ENCODE data around the gene CWC15.

The CWC15 gene

DNA sequence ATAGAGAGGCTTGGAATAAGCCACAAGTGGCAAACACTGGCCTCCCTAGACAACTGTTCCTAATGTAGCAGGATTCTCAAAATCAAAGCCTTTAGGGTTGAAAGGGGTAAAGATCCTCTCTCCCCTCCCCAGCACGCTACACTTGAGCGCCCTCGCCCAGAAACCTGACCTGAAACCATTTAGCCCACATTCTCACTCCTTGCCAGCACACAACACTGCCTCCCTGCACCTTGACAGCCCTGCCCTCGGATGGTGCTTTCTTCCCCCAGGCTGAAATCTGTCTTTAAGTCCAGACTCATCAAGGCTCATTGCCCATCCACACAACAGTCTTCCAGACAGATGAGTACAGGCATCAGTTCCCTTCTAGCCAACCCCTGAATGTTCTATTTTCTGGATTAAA is 26.5 kb downstream of the CWC15 start:
- H3K27me3 ChIP-seq (ENCODE audit: insufficient read depth, low read length, poor library complexity, severe bottlenecking) = no peaks in the 10 kb centered on the region
- no peaks in the 10 kb centered on the region for H3K4me1 ChIP-seq (ENCODE audit: insufficient read depth, low read length, poor library complexity, severe bottlenecking)
- H3K9me2 ChIP-seq (replicated peaks; ENCODE audit: low read depth, low read length) = no peaks in the 10 kb centered on the region
- no peaks in the 10 kb centered on the region for H3K9me3 ChIP-seq (ENCODE audit: insufficient read depth, low read depth, low read length)
- H3K79me2 ChIP-seq (ENCODE audit: insufficient read depth, low read length) = no peaks in the 10 kb centered on the region
- H3K4me2 ChIP-seq (ENCODE audit: low read depth, low read length, poor library complexity, severe bottlenecking) = no peak overlapping the region
- H3F3A ChIP-seq (ENCODE audit: low read depth) = no peaks in the 10 kb centered on the region
- no peak overlapping the region for H3K9ac ChIP-seq (ENCODE audit: low read depth, low read length, poor library complexity, severe bottlenecking)
- no peaks in the 10 kb centered on the region for H3K36me3 ChIP-seq (ENCODE audit: insufficient read depth, low read length)
- H2AFZ ChIP-seq (ENCODE audit: low read length) = no peak overlapping the region
- H4K20me1 ChIP-seq (ENCODE audit: insufficient read depth, low read length, poor library complexity, severe bottlenecking) = no peaks in the 10 kb centered on the region
- TF ChIP-seq CTCF (conservative IDR thresholded peaks at IDR 0.05; ENCODE audit: low read length) (no peak), EZH2phosphoT487 (IDR thresholded peaks at IDR 0.05; ENCODE audit: borderline replicate concordance) (no peak)
- H3K4me3 ChIP-seq (ENCODE audit: low read length, poor library complexity, severe bottlenecking) = no peak overlapping the region

- Histone ChIP-seq H3K4me1 (ENCODE audit: insufficient read depth, low read length, poor library complexity, severe bottlenecking) (no peaks in the 10 kb centered on the region), H3K79me2 (ENCODE audit: insufficient read depth, low read length) (no peaks in the 10 kb centered on the region), H4K20me1 (ENCODE audit: insufficient read depth, low read length, poor library complexity, severe bottlenecking) (no peaks in the 10 kb centered on the region), H2AFZ (ENCODE audit: low read length) (no peak overlapping the region), H3K9me2 (replicated peaks; ENCODE audit: low read depth, low read length) (no peaks in the 10 kb centered on the region), H3F3A (ENCODE audit: low read depth) (no peaks in the 10 kb centered on the region), H3K9me3 (ENCODE audit: insufficient read depth, low read depth, low read length) (no peaks in the 10 kb centered on the region), H3K9ac (ENCODE audit: low read depth, low read length, poor library complexity, severe bottlenecking) (no peak overlapping the region), H3K4me3 (ENCODE audit: low read length, poor library complexity, severe bottlenecking) (no peak overlapping the region), H3K27me3 (ENCODE audit: insufficient read depth, low read length, poor library complexity, severe bottlenecking) (no peaks in the 10 kb centered on the region), H3K36me3 (ENCODE audit: insufficient read depth, low read length) (no peaks in the 10 kb centered on the region), H3K4me2 (ENCODE audit: low read depth, low read length, poor library complexity, severe bottlenecking) (no peak overlapping the region)
- TF ChIP-seq CTCF (conservative IDR thresholded peaks at IDR 0.05; ENCODE audit: low read length) (no peak), EZH2phosphoT487 (IDR thresholded peaks at IDR 0.05; ENCODE audit: borderline replicate concordance) (no peak)
These were observed 32.2 kb downstream of the CWC15 start for GRCh38 chr11:94941131-94941530.

- TF ChIP-seq EZH2phosphoT487 (IDR thresholded peaks at IDR 0.05; ENCODE audit: borderline replicate concordance) (no peak), CTCF (conservative IDR thresholded peaks at IDR 0.05; ENCODE audit: low read length) (no peak)
- no peaks in the 10 kb centered on the region for H4K20me1 ChIP-seq (ENCODE audit: insufficient read depth, low read length, poor library complexity, severe bottlenecking)
- H3K4me3 ChIP-seq (ENCODE audit: low read length, poor library complexity, severe bottlenecking) = no peak overlapping the region
- no peaks in the 10 kb centered on the region for H3K9me2 ChIP-seq (replicated peaks; ENCODE audit: low read depth, low read length)
- H3K4me1 ChIP-seq (ENCODE audit: insufficient read depth, low read length, poor library complexity, severe bottlenecking) = peaks cover 15% of the 10 kb centered on the region
- no peaks in the 10 kb centered on the region for H3K9me3 ChIP-seq (ENCODE audit: insufficient read depth, low read depth, low read length)
- no peak overlapping the region for H3K4me2 ChIP-seq (ENCODE audit: low read depth, low read length, poor library complexity, severe bottlenecking)
- no peak overlapping the region for H2AFZ ChIP-seq (ENCODE audit: low read length)
- no peaks in the 10 kb centered on the region for H3K79me2 ChIP-seq (ENCODE audit: insufficient read depth, low read length)
- H3K36me3 ChIP-seq (ENCODE audit: insufficient read depth, low read length) = no peaks in the 10 kb centered on the region
- no peak overlapping the region for H3K9ac ChIP-seq (ENCODE audit: low read depth, low read length, poor library complexity, severe bottlenecking)
- no peaks in the 10 kb centered on the region for H3F3A ChIP-seq (ENCODE audit: low read depth)
- H3K27me3 ChIP-seq (ENCODE audit: insufficient read depth, low read length, poor library complexity, severe bottlenecking) = no peaks in the 10 kb centered on the region
These were observed 34.0 kb downstream of the CWC15 start for GRCh38 chr11:94939346-94939745.
